Measurements from ENCODE around the gene PAPPA. TPM values are rescaled to one million over a fixed set of nuclear protein-coding genes. Genes with fewer than 3 reads are reported as not detected.

The PAPPA gene
- total RNA-seq = under 1 TPM; 0.26 to 0.35 TPM

DNA sequence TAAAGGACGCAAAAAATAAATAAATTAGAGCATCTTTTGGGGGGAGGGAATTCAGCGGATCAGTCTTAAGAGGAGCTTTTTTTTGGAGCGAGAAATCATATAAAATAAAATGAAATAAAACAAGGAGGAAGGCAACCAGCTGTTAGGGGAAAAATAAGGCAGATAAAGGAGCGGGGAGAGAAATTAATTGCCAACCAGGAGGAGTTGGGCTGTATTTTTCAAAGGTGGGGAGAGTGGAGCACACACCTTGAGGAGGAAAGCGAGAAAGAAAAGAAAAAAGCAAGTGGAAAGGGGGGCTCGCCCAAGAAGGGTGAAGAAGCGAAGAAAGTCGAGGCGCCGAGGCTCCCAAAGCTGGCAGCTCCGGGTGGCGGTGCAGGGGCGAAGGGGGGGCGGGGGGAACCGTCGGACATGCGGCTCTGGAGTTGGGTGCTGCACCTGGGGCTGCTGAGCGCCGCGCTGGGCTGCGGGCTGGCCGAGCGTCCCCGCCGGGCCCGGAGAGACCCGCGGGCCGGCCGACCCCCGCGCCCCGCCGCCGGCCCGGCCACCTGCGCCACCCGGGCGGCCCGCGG is at the start of gene PAPPA:
TSS of gene PAPPA (plus strand) at position 27 of the 569 bp plus-strand sequence. CDS start at position 409, 382 bp downstream.
- Mint-ChIP-seq H3K4me3 (peak within 1 kb of the TSS; percentile 33), H3K27ac (no peak within 1 kb of the TSS), H3K27me3 (peaks cover 80% of the 10 kb centered on the region), H3K4me1 (no peaks in the 10 kb centered on the region), H3K9me3 (no peaks in the 10 kb centered on the region), H3K36me3 (ENCODE audit: low read depth) (no peaks in the 10 kb centered on the region)
- ATAC-seq (replicated peaks) = no peak

- ATAC-seq (replicated peaks) = no peak
- no peaks in the 10 kb centered on the region for H3K36me3 Mint-ChIP-seq (ENCODE audit: low read depth)
- H3K4me1 Mint-ChIP-seq = no peaks in the 10 kb centered on the region
- peaks cover 17% of the 10 kb centered on the region for H3K9me3 Mint-ChIP-seq
- H3K27me3 Mint-ChIP-seq = no peaks in the 10 kb centered on the region
- H3K4me3 Mint-ChIP-seq = no peak overlapping the region
- no peak overlapping the region for H3K27ac Mint-ChIP-seq
Measured at GRCh38 chr9:116103976-116104820, 49.4 kb upstream of the PAPPA start.

DNA sequence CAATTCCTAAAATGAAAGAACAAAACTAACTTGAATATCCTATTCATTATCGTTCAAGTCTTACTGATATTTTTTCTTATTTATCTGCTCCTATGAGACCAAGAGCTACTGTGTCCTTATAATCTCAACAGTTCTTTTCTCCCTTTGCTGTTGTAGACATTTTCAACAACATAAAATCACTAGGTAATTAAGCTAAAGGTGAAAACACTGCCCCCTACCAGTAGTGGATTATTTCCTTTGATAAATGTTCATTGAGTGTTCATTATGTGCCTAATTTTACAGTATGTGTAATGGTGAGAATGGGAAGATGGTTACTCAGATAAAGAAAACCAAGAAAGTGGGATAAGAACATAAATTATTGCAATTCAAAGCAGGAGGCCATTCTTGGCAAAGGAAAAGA is 41.4 kb upstream of the PAPPA start:
- no peak overlapping the region for H3K27ac Mint-ChIP-seq

DNA sequence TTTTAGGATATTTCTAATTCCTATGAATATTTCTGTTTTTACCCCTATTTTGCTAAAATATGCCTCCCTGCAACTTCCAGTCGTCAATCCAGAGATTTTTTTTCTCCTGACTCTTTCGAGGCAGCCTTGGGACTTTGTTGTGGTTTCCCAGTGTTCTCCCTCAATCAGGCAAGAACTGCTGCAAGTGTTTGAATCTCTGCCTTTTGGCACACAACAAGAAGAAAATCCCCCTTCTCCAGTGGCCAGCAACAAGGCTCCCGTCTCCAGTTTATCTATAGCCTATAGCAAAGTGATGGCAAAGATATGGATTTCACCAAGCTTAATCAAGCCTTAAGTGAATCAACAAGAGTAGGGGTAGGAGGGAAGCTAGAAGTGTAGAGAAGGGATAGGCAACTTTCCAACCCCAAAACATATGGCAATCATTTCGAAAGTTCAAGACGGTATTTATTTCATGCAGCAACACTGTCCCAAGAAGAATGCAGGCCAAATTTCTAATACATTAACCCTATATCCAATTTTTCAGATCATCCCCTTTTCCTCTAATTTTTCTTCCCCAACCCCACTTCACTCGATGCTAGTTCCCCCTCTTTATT is 37.7 kb upstream of the PAPPA start:
- Mint-ChIP-seq H3K9me3 (peaks cover 15% of the 10 kb centered on the region), H3K27me3 (no peaks in the 10 kb centered on the region), H3K27ac (no peak overlapping the region), H3K4me3 (no peak overlapping the region), H3K36me3 (ENCODE audit: low read depth) (no peaks in the 10 kb centered on the region), H3K4me1 (no peaks in the 10 kb centered on the region)
- no peak for ATAC-seq (replicated peaks)

More for the DNA sequence above, 41.4 kb upstream of the PAPPA start:
- ATAC-seq (replicated peaks) = no peak
- Mint-ChIP-seq H3K4me3 (no peak overlapping the region), H3K36me3 (ENCODE audit: low read depth) (no peaks in the 10 kb centered on the region), H3K27me3 (no peaks in the 10 kb centered on the region), H3K9me3 (peaks cover 17% of the 10 kb centered on the region), H3K4me1 (no peaks in the 10 kb centered on the region)

- H3K4me1 Mint-ChIP-seq = no peaks in the 10 kb centered on the region
- H3K27ac Mint-ChIP-seq = no peak overlapping the region
- H3K4me3 Mint-ChIP-seq = no peak overlapping the region
- no peaks in the 10 kb centered on the region for H3K27me3 Mint-ChIP-seq
- no peak for ATAC-seq (replicated peaks)
- H3K9me3 Mint-ChIP-seq = peaks cover 15% of the 10 kb centered on the region
- no peaks in the 10 kb centered on the region for H3K36me3 Mint-ChIP-seq (ENCODE audit: low read depth)
Measured at GRCh38 chr9:116116393-116116792, 37.2 kb upstream of the PAPPA start.

GRCh38 chr9:116123171-116123570 is 30.4 kb upstream of the PAPPA start:
- no peaks in the 10 kb centered on the region for H3K27me3 Mint-ChIP-seq
- no peak overlapping the region for H3K27ac Mint-ChIP-seq
- H3K4me1 Mint-ChIP-seq = no peaks in the 10 kb centered on the region
- no peak overlapping the region for H3K4me3 Mint-ChIP-seq
- H3K9me3 Mint-ChIP-seq = peaks cover 8% of the 10 kb centered on the region
- H3K36me3 Mint-ChIP-seq (ENCODE audit: low read depth) = no peaks in the 10 kb centered on the region
- ATAC-seq (replicated peaks) = no peak

GRCh38 chr9:116124472-116125040 is 29.0 kb upstream of the PAPPA start:
- H3K27me3 Mint-ChIP-seq = peaks cover 3% of the 10 kb centered on the region
- no peak overlapping the region for H3K4me3 Mint-ChIP-seq
- ATAC-seq (replicated peaks) = no peak
- peaks cover 4% of the 10 kb centered on the region for H3K9me3 Mint-ChIP-seq
- no peaks in the 10 kb centered on the region for H3K36me3 Mint-ChIP-seq (ENCODE audit: low read depth)
- H3K27ac Mint-ChIP-seq = no peak overlapping the region
- H3K4me1 Mint-ChIP-seq = no peaks in the 10 kb centered on the region

DNA sequence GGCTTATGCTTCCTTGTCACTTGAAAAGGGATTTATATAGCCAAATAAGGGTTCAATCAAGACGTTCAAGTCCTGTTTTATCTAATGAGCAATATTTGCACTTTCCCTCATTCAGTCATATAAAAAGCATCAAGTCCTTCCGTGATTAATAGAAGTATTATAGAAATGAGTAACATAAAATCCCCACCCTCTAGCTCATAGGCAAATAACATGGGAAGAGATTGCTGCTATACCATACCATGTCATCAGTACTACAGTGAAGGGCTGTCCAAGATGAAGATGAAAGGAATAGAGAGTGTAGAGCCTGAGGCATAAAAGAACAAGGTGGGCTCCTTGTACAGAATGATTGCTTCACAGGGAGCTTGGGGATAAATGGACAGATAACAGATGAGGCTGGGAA is 20.4 kb upstream of the PAPPA start:
- Mint-ChIP-seq H3K27me3 (peaks cover 6% of the 10 kb centered on the region), H3K27ac (no peak overlapping the region), H3K36me3 (ENCODE audit: low read depth) (no peaks in the 10 kb centered on the region), H3K9me3 (peaks cover 13% of the 10 kb centered on the region), H3K4me1 (no peaks in the 10 kb centered on the region), H3K4me3 (no peak overlapping the region)
- peak; percentile 35 for ATAC-seq (replicated peaks)

DNA sequence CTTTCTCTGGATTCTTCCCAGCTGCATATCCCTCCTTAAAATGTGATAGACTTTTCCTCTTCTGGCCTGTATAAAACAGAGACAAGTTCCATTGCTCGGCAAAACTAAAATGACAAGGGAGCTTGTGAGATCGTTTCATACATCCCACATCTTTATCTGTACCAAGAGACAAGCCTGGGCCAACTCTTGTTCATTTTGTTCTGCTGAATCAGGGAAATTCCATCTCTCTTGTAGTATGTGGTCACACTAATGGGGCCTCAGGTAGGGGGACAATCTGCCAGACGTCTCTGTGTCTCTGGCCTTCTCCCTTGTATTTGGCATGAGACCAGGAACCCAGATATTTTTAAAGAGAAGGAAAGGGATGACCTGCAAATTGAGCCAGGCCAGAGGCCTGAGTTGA is 18.6 kb upstream of the PAPPA start:
- Mint-ChIP-seq H3K27ac (no peak overlapping the region), H3K4me3 (no peak overlapping the region), H3K9me3 (peaks cover 13% of the 10 kb centered on the region), H3K36me3 (ENCODE audit: low read depth) (no peaks in the 10 kb centered on the region), H3K4me1 (no peaks in the 10 kb centered on the region), H3K27me3 (peaks cover 7% of the 10 kb centered on the region)
- ATAC-seq (replicated peaks) = no peak

GRCh38 chr9:116137010-116137409 is 16.6 kb upstream of the PAPPA start:
- Mint-ChIP-seq H3K27ac (no peak overlapping the region), H3K27me3 (peaks cover 7% of the 10 kb centered on the region), H3K36me3 (ENCODE audit: low read depth) (no peaks in the 10 kb centered on the region), H3K4me1 (no peaks in the 10 kb centered on the region), H3K4me3 (no peak overlapping the region), H3K9me3 (peaks cover 8% of the 10 kb centered on the region)
- ATAC-seq (replicated peaks) = no peak

- Mint-ChIP-seq H3K27me3 (peaks cover 7% of the 10 kb centered on the region), H3K9me3 (peaks cover 8% of the 10 kb centered on the region), H3K4me1 (no peaks in the 10 kb centered on the region), H3K27ac (no peak overlapping the region), H3K36me3 (ENCODE audit: low read depth) (no peaks in the 10 kb centered on the region), H3K4me3 (no peak overlapping the region)
- no peak for ATAC-seq (replicated peaks)
Measured at GRCh38 chr9:116137581-116137980, 16.0 kb upstream of the PAPPA start.

DNA sequence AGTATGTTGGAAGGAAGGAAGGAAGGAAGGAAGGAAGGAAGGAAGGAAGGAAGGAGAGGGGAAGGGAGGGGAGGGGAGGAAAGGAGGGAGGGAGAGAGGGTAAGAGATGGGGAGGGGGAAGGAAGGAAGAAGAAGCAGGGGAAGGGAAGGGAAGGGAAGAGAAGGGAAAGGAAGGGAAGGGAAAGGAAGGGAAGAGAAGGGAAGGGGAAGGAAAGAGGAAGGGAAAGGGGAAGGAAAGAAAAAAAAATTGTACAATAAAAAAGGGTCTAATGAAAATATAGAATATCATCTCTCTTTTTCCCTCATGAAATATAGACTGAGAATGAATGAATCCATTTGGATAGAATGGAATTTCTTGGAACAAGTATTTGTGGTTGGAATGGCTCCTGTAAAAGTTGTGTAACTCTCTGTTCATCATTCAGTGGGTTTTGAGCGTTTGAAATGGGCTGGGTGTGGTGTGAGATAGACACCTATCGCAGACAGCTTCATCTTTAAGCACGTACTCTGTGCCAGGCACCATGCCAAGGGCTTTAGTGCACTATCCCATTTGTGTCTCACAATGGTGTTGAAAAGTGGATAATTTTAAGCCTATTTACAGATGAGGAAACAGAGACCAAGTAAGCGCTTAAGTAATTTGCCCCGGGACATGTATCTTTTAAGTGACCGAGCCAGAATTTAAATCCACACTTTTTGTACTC is 11.6 kb upstream of the PAPPA start:
- no peaks in the 10 kb centered on the region for H3K4me1 Mint-ChIP-seq
- no peaks in the 10 kb centered on the region for H3K36me3 Mint-ChIP-seq (ENCODE audit: low read depth)
- H3K9me3 Mint-ChIP-seq = peaks cover 8% of the 10 kb centered on the region
- no peak overlapping the region for H3K4me3 Mint-ChIP-seq
- no peak overlapping the region for H3K27ac Mint-ChIP-seq
- H3K27me3 Mint-ChIP-seq = peaks cover 13% of the 10 kb centered on the region
- ATAC-seq (replicated peaks) = no peak

GRCh38 chr9:116142706-116143492 is 10.7 kb upstream of the PAPPA start:
- H3K27me3 Mint-ChIP-seq = peaks cover 10% of the 10 kb centered on the region
- no peaks in the 10 kb centered on the region for H3K36me3 Mint-ChIP-seq (ENCODE audit: low read depth)
- peaks cover 4% of the 10 kb centered on the region for H3K9me3 Mint-ChIP-seq
- no peaks in the 10 kb centered on the region for H3K4me1 Mint-ChIP-seq
- ATAC-seq (replicated peaks) = no peak
- H3K27ac Mint-ChIP-seq = no peak overlapping the region
- no peak overlapping the region for H3K4me3 Mint-ChIP-seq

GRCh38 chr9:116144038-116144437 is 9.6 kb upstream of the PAPPA start:
- ATAC-seq (replicated peaks) = no peak
- Mint-ChIP-seq H3K27me3 (peaks cover 11% of the 10 kb centered on the region), H3K27ac (no peak overlapping the region), H3K9me3 (peaks cover 4% of the 10 kb centered on the region), H3K4me3 (no peak overlapping the region), H3K36me3 (ENCODE audit: low read depth) (no peaks in the 10 kb centered on the region), H3K4me1 (no peaks in the 10 kb centered on the region)
